Endothelial cell of umbilical vein (primary cell): ENCODE results near the gene ASGR2. TPM values are rescaled to one million over a fixed set of nuclear protein-coding genes. Genes with fewer than 3 reads are reported as not detected.
"Not testable (repeated sequence)": the region's sequence is repeated elsewhere in the genome, so short reads cannot be mapped to it uniquely, and the experiment has no call there.

ENCODE experiments used
- BruUV-seq: library from RNA; stranded (reverse); fragments of 400-500 nt; replicated peaks from 2 replicates; lab custom pipeline; 2021; lab: Mats Ljungman, UMichigan
- CTCF ChIA-PET: fragments of 300-600, 350-600 bp; sonication (Branson Sonifier 250); formaldehyde crosslinking; loops from one replicate; lab custom pipeline; 2021; ENCODE audit warnings: antibody characterized with exemption, inconsistent platforms; lab: Charles Lee
- POLR2A ChIA-PET: fragments of 300-600, 350-600 bp; sonication (Branson Sonifier 250); formaldehyde crosslinking; loops from one replicate; lab custom pipeline; 2021; ENCODE audit warnings: antibody characterized with exemption, inconsistent platforms; lab: Charles Lee
- DNase-seq: peaks from one replicate; pipeline ENCODE4 v3.0.0-alpha.2; 2011; ENCODE audit warnings: low read depth, low spot score
- FAIRE-seq: peaks from 2 replicates; lab custom pipeline; 2011; peaks lifted over from hg19 to GRCh38; lab: Jason Lieb, UNC
- H2AFZ ChIP-seq: 2 replicates; pipeline ENCODE4 v1.6.0; 2012; ENCODE audit warnings: low read depth, low read length, control low read depth, inconsistent platforms
- H3K27ac ChIP-seq: 2 replicates; pipeline ENCODE4 v1.5.1; 2011; ENCODE audit warnings: low read depth, mild to moderate bottlenecking, control low read depth, low read length, moderate library complexity; ENCODE audit not compliant: insufficient read depth
- H3K27me3 ChIP-seq, 2 experiments: 2 replicates each; pipeline versions ENCODE4 v1.6.0 to v1.6.1; 2011; ENCODE audit warnings: low read length in 2 of 2, mixed read lengths in 1 of 2; ENCODE audit not compliant: control insufficient read depth in 2 of 2, insufficient read depth in 2 of 2
- H3K36me3 ChIP-seq, 2 experiments: 2 replicates in 1 of 2; 3 replicates in 1 of 2; pipeline ENCODE4 v1.5.1; 2011; ENCODE audit warnings: low read length in 2 of 2, mild to moderate bottlenecking in 1 of 2, moderate library complexity in 1 of 2; ENCODE audit not compliant: control insufficient read depth in 2 of 2, insufficient read depth in 2 of 2; ENCODE audit errors: extremely low read depth in 1 of 2
- H3K4me1 ChIP-seq: 3 replicates; pipeline ENCODE4 v1.5.1; 2011; ENCODE audit warnings: mild to moderate bottlenecking, low read length; ENCODE audit not compliant: control insufficient read depth, insufficient read depth; ENCODE audit errors: extremely low read depth
- H3K4me2 ChIP-seq: 2 replicates; pipeline ENCODE4 v1.6.1; 2011; ENCODE audit warnings: low read length, control low read depth, mixed read lengths; ENCODE audit not compliant: insufficient read depth
- H3K4me3 ChIP-seq, 3 experiments: fragments of 200-600 bp in 1 of 3; sonication (generic), shearing (Covaris generic) in 1 of 3; replicated peaks in 1 of 3; 2 replicates each; pipeline ENCODE4 v1.5.1; 2011 to 2016; ENCODE audit warnings: control low read depth in 3 of 3, low read length in 3 of 3, mild to moderate bottlenecking in 2 of 3, inconsistent platforms in 1 of 3, low read depth in 1 of 3, moderate library complexity in 1 of 3; ENCODE audit not compliant: insufficient read depth in 1 of 3
- H3K79me2 ChIP-seq: 2 replicates; pipeline ENCODE4 v1.6.0; 2012; ENCODE audit warnings: low read length, inconsistent platforms; ENCODE audit not compliant: control insufficient read depth, insufficient read depth
- H3K9ac ChIP-seq: replicated peaks from 2 replicates; pipeline ENCODE3; 2011; ENCODE audit warnings: low read length, control low read depth; ENCODE audit not compliant: insufficient read depth; ENCODE audit errors: extremely low read depth
- H3K9me1 ChIP-seq: replicated peaks from 3 replicates; pipeline ENCODE4 v1.6.0; 2011; ENCODE audit warnings: mild to moderate bottlenecking, low read length; ENCODE audit not compliant: control insufficient read depth, insufficient read depth; ENCODE audit errors: extremely low read depth
- H3K9me3 ChIP-seq: replicated peaks from 2 replicates; pipeline ENCODE4 v1.5.1; 2012; ENCODE audit warnings: low read length, inconsistent platforms; ENCODE audit not compliant: control insufficient read depth, insufficient read depth
- H4K20me1 ChIP-seq: replicated peaks from 2 replicates; pipeline ENCODE3; 2011; ENCODE audit warnings: mild to moderate bottlenecking, low read length; ENCODE audit not compliant: control insufficient read depth, insufficient read depth; ENCODE audit errors: extremely low read depth
- CTCF ChIP-seq, 2 donors: IDR thresholded peaks; 1 replicate in 1 of 2; 2 replicates in 1 of 2; pipeline ENCODE4 v1.5.1; 2011; ENCODE audit warnings: low read length in 2 of 2, mild to moderate bottlenecking in 2 of 2, moderate library complexity in 2 of 2, control low read depth in 1 of 2, inconsistent platforms in 1 of 2, low read depth in 1 of 2; ENCODE audit not compliant: insufficient read depth in 1 of 2; ENCODE audit errors: extremely low read depth in 1 of 2
- FOS ChIP-seq: IDR thresholded peaks from 2 replicates; pipeline ENCODE4 v1.6.1; 2011; ENCODE audit warnings: mild to moderate bottlenecking, low read length, moderate library complexity, borderline replicate concordance; ENCODE audit not compliant: insufficient read depth
- MAX ChIP-seq: IDR thresholded peaks from 2 replicates; pipeline ENCODE4 v1.6.1; 2011; ENCODE audit not compliant: insufficient read depth, insufficient read length
- POLR2A ChIP-seq: IDR thresholded peaks from 2 replicates; pipeline ENCODE4 v1.6.1; 2012; ENCODE audit warnings: low read depth, mild to moderate bottlenecking, control low read depth, low read length
- dilution Hi-C: fragments of 300-500 bp; cut with MboI; formaldehyde crosslinking; loops from one replicate; pipeline ENCODE4 v1.15.0; 2019; ENCODE audit warnings: low sequenced_read_pairs; ENCODE audit not compliant: extremely low pct_ligation_motif_present
- intact Hi-C: fragments of 100-400 bp; cut with micrococcal nuclease; formaldehyde crosslinking; loops from one replicate; pipeline ENCODE4 v1.10.0; 2022
- polyA plus RNA-seq, 4 experiments: library from polyadenylated mRNA; depleted of rRNA in 3 of 4; stranded (reverse) in 3 of 4; unstranded in 1 of 4; fragments of >200 nt; gene quantifications; 2 replicates each; pipeline versions ENCODE4 v1.2.1 to v1.2.3, GENCODE V29; 2011 to 2012; ENCODE audit warnings: missing spikeins in 1 of 4
- total RNA-seq: library from RNA; stranded (reverse); gene quantifications from 2 replicates; pipeline ENCODE4 v1.2.3, GENCODE V29; 2021

Gene ASGR2
- total and polyA plus RNA-seq, 2 donors (not counting 3 experiments of a cell fraction or from before 2014, with no cell fraction given): not detected

DNA sequence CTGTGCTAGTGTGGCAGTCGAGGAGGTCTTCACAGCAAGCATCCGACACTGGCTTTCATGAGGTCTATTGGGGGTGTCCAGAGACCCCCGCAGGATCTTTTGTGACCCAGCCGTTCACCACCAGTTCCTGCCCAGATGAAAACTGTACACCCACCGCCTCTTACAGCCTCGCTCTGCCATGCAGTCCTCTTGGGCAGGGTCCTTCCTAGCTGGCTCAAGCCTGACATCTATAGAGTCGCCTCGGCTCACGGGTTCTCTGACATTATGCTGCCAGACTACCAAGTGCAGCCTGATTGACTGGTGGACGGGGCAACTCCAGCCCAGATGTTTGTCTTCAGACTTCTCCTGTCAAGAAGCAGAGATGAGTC, 20.0 kb downstream of the ASGR2 start:
- DNase-seq: no peak
- intact Hi-C loops (no loop called here), dilution Hi-C loops (no loop called here)
- POLR2A ChIA-PET: no interaction called here
- Histone ChIP-seq H3K36me3 (no peaks in the 10 kb centered on the region), H3K4me2 (no peak overlapping the region), H3K79me2 (no peaks in the 10 kb centered on the region), H3K9me1 (no peaks in the 10 kb centered on the region), H2AFZ (no peak overlapping the region), H4K20me1 (no peaks in the 10 kb centered on the region), H3K4me1 (peaks cover 11% of the 10 kb centered on the region), H3K27me3 (no peaks in the 10 kb centered on the region), H3K9ac (no peak overlapping the region), H3K9me3 (no peaks in the 10 kb centered on the region), H3K27ac (no peak overlapping the region), H3K4me3 (no peak overlapping the region)
- TF ChIP-seq POLR2A: no peak
- no peak for TF ChIP-seq MAX
- no peak for TF ChIP-seq CTCF (IDR thresholded peaks at IDR 0.05; ENCODE audit: extremely low read depth in 1 of 2, insufficient read depth in 1 of 2, low read depth in 1 of 2, low read length in 2 of 2)
- no peak for TF ChIP-seq FOS
- BruUV-seq: no TSS peak
- FAIRE-seq: no peak
- CTCF ChIA-PET: interaction anchor here (0.9 to 1.5 kb wide), 4 partner anchors 13 to 49 kb away, joined by 3 to 5 read pairs (median 4); no protein-coding TSS in a partner anchor

- dilution Hi-C loops, BruUV-seq, POLR2A ChIA-PET, H3K27ac ChIP-seq, H3K9me3 ChIP-seq, H3K4me3 ChIP-seq, intact Hi-C loops, H2AFZ ChIP-seq, H4K20me1 ChIP-seq, H3K79me2 ChIP-seq, H3K9ac ChIP-seq, DNase-seq, FAIRE-seq, H3K27me3 ChIP-seq, H3K9me1 ChIP-seq, H3K36me3 ChIP-seq, CTCF ChIA-PET, H3K4me2 ChIP-seq: not testable (repeated sequence)
- peaks cover 11% of the 10 kb centered on the region for H3K4me1 ChIP-seq
Observed at GRCh38 chr17:7091311-7092005, 23.2 kb downstream of the ASGR2 start.

GRCh38 chr17:7089570-7089969, 25.1 kb downstream of the ASGR2 start:
- POLR2A ChIA-PET, BruUV-seq, DNase-seq, H3K4me3 ChIP-seq, H3K9me1 ChIP-seq, dilution Hi-C loops, H3K4me2 ChIP-seq, FAIRE-seq, H3K4me1 ChIP-seq, H2AFZ ChIP-seq, H3K27me3 ChIP-seq, intact Hi-C loops, H3K27ac ChIP-seq, H3K36me3 ChIP-seq, H3K9ac ChIP-seq, H3K79me2 ChIP-seq, H4K20me1 ChIP-seq, H3K9me3 ChIP-seq: not testable (repeated sequence)
- CTCF ChIA-PET: interaction anchor here (1.0 to 1.4 kb wide), 2 partner anchors 11 to 16 kb away, joined by 3 read pairs; no protein-coding TSS in a partner anchor
